NT2/D1 (cell line): ENCODE data around the gene RELL1.

ENCODE experiments used
- YY1 ChIP-seq: IDR thresholded peaks from 2 replicates; pipeline ENCODE4 v1.6.1; 2011; ENCODE audit not compliant: insufficient read length, insufficient read depth
- ZNF274 ChIP-seq: IDR thresholded peaks from 2 replicates; pipeline ENCODE4 v1.6.1; 2011; ENCODE audit warnings: mild to moderate bottlenecking, low read depth, low read length

DNA sequence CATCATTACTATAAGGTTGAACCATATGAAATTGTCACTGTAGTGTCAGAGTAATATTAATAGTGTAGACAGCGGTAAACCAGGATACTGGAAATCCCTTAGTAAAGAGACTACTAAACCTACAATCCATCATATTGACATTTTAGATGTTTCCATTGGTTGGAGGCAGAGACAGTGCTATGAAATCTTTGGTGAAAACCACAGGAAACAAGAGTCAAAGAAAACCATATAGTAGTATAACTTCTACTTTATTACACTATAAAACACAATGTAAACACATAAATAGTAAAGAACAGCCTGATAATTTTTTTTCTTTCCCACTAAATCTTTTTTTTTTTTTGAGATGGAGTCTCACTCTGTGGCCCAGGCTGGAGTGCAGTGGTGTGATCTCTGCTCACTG lies 15.9 kb downstream of the RELL1 start:
- TF ChIP-seq YY1 (no peak), ZNF274 (no peak)
